ENCODE data around the gene NRXN3.

Gene NRXN3

DNA sequence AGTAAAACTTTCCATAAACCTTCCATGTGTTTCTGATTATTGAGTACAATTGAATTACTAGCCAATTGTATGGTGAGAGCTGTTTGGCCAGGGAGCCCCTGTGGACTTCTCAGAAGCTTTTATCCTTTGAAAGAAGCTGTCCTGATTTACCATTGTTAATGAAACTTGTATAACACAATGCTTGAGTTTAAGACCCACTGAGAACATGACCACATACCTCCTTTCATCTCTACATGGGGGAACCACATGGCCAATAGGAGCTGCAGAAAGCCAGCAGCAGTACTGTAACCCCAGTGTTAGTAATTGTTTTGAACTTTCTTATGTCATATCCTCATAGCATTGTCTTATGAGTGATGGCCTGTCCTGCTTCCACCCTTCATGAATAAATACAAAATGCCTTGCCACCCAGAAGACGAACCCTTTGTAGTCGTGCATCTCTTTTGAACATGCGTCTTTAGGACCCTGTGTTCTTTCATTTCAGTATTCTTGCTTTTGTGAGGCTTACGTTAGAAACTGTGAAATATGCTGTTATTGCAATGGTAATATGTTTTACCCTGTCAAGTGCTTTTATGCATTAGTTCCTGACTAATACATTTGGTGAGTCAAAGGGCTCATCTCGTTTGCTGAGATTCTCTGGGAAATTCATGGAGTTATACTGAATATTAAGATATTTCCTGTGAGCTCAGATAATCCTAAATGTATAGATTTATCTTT is 815.7 kb downstream of the NRXN3 start:
- no peak for TF ChIP-seq GATA2 (IDR thresholded peaks at IDR 0.05; ENCODE audit: low read depth, low read length)

DNA sequence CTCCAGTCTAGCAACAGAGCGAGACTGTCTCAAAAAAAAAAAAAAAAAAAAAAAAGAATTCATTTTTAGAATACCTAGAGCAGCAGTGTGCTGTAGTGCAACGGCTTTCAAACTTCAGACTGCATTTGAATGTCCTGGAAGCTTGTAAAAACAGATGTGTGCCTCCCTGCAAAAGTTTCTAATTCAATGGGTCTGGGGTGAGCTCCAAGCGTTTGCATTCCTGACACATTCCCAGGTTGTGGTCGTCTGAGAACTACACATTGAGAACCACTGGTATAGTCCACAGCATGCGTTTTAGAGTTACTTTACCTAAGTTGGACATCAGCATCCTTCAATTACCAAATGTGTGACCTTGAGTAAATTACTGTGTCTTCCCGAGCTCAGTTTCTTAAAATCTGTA is 816.8 kb downstream of the NRXN3 start:
- TF ChIP-seq GATA2 (IDR thresholded peaks at IDR 0.05; ENCODE audit: low read depth, low read length), result no peak
- no peak for TF ChIP-seq GATA3 (IDR thresholded peaks at IDR 0.05; ENCODE audit: low read depth, low read length)

DNA sequence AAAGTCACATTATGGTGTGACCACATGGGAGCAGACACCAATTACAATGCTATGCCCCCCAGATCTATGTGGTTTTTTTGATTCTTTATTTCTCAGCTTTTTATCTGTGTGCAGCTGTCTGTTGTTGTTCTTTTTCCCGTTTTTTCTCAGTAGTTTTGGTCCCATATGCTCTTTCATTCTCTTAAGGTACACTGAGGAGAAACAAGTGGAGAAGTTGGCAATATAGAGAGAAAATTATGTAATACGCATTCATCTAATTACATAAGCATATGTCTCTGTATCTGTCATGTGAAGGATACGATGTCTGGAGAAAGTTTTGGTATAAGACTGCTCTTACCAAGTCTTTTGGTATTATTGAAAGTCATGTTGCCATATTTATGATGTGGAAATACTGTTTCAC is 819.0 kb downstream of the NRXN3 start:
- TF ChIP-seq GATA2 (IDR thresholded peaks at IDR 0.05; ENCODE audit: low read depth, low read length) (no peak), GATA3 (IDR thresholded peaks at IDR 0.05; ENCODE audit: low read depth, low read length) (no peak)

DNA sequence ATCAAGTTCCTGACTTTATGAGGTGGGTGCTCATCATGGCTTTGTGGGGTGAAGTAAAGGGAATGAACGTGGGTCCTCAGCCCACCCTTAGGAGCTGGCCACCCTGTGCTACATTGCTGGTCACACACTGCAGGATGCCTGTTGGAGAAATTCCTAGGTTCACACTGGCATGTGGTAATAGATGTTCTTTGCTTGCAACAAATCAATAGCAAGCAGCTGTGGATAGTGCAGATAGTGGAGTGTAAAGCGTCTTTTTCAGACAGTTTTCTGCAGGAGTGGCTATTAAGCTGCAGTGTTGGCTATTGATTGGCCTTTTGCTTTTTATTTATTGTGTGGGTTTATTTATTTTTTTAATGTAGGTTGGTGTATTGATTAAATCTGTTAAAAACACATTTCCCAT is 822.7 kb downstream of the NRXN3 start:
- no peak for TF ChIP-seq GATA3 (IDR thresholded peaks at IDR 0.05; ENCODE audit: low read depth, low read length)
- no peak for TF ChIP-seq GATA2 (IDR thresholded peaks at IDR 0.05; ENCODE audit: low read depth, low read length)

DNA sequence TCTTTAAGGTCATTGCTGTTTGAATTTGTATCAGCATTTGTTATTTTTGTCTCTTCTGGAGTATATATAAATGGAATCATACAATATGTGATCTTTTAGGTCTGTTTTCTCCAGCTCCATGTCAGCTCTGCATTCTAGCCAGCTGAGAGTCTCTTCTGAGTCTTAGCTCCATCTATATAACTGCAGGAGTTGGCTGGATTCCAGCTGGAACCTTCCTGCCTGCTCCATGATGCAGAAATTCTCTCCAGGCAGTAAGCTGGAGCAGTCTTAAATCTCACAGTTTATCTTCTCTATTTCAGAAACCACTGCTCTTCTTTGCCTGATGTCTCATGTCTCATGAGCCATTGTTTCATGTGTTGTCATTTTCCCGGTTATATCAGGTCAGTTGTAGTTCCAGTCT is 827.6 kb downstream of the NRXN3 start:
- TF ChIP-seq GATA2 (IDR thresholded peaks at IDR 0.05; ENCODE audit: low read depth, low read length) (no peak), GATA3 (IDR thresholded peaks at IDR 0.05; ENCODE audit: low read depth, low read length) (no peak)

DNA sequence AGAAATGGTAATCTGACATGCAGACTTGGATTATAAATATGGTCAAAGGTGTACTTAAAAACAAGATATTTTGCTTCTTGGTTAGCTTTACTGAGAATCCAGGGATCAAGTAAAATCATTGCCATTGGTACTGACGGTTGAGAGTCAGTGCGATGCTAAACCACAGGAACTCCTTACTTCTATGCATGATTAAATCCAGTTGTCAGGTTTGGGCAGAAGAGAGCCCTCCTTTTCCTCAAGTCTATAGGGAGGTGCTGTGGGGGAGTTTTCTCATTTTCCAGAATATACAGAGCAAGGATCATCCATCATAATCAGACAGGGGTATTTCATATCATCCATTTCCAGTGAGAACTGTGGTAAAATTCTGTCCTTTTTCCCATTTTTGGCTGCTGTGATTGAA is 839.1 kb downstream of the NRXN3 start:
- TF ChIP-seq GATA3 (IDR thresholded peaks at IDR 0.05; ENCODE audit: low read depth, low read length) (no peak), GATA2 (IDR thresholded peaks at IDR 0.05; ENCODE audit: low read depth, low read length) (no peak)

DNA sequence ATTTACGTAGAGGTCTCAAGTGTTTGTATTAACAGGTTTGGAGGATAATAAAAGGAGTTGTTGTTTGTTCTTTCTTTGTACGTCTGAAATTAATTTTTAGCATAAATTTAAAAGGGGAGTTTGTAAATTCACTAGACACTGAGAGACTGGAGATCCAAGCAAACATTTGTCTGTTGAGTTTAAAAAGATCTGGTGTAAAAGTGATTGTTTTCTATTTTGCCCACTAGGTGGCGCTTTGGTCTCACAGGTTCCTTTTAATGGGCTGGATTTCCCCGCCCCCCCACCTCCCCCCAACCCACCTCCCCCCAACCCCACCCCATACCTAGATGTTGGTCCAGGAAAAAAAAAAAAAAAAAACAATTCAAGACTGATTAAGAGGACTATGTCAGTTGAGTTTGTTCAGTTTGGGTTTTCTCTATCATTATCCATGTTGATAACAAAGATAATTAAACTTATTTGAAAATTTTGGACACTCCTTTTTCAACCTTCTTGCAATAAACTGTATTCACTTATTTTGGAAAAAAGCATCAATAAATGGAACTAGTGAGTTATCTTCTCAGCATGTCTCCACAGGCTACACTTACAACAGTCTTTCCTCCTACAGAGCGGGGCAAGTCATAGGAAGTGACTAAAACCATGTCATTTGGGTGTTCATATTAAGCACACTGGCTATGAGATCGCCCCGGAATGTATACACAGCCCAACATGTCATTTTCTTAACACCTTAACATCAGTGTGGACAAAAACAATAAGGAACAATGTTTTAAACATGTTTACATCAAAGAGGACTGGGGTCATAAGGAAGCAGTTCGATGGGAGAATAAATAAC is 841.1 kb downstream of the NRXN3 start:
- TF ChIP-seq GATA2 (IDR thresholded peaks at IDR 0.05; ENCODE audit: low read depth, low read length), result no peak
- TF ChIP-seq GATA3 (IDR thresholded peaks at IDR 0.05; ENCODE audit: low read depth, low read length), result no peak

DNA sequence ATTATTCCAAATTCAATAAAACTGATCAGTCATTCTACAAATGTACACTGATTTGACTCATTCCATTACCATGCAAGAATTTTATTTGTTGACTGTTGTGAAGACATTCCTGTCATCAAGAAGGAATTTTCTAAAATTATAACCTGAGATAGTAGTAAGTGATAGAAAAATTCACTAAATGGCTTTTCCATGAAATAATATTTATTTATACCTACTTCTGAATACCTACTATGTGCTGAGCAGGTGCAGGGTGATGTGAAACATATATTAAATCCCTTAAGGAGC is 841.7 kb downstream of the NRXN3 start:
- TF ChIP-seq GATA3 (IDR thresholded peaks at IDR 0.05; ENCODE audit: low read depth, low read length) (no peak), GATA2 (IDR thresholded peaks at IDR 0.05; ENCODE audit: low read depth, low read length) (no peak)

DNA sequence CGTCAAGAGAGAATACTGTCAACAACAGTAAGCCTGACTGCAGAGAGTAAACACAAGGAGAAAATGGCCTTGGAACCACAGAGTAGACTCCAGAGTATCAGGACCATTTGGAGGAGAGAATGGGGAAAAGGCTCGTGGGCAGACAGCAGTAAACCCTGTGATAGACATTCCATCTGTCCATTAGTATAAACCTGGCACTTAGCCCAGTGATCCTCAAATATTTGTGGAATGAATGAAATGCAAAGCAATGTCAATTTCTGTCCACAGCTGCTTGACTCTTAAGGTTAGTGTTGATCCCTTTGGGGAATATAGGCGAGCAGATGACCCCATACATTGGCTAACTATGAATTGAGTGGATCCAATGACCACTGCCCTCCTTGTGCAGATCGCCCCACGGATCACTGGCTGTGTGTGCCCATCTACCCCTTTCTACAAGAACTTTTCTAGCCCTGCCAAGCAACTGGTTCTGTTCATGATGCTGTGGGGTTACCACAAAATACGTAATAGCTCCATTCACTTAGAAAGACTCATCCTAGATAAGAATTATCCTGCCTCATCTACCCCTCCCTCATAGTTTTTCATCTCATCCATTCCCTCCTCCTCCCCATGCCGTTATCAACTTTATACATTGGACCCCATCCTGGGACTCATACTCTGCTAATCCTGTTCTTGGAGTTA is 846.8 kb downstream of the NRXN3 start:
- TF ChIP-seq GATA2 (IDR thresholded peaks at IDR 0.05; ENCODE audit: low read depth, low read length), result no peak
- TF ChIP-seq GATA3 (IDR thresholded peaks at IDR 0.05; ENCODE audit: low read depth, low read length), result no peak

DNA sequence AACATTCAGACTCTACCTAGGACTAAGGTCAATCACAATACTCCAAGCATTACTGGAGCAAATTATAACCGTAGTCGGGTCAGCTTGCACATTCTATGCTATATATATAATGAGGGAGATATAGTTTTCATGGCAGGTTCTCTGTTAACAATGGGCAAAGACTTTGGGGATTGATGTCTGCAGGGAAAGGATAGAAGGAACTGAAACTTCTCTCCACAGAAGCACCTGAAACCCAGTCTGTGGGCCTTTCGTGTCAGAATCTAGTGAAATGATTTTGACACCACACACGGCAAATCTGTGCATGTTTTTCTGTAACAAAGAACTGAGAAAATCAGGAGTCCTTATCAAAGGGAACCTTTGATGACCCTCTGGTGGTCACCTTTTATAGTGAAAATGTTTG is 847.4 kb downstream of the NRXN3 start:
- TF ChIP-seq GATA3 (IDR thresholded peaks at IDR 0.05; ENCODE audit: low read depth, low read length) (no peak), GATA2 (IDR thresholded peaks at IDR 0.05; ENCODE audit: low read depth, low read length) (no peak)

DNA sequence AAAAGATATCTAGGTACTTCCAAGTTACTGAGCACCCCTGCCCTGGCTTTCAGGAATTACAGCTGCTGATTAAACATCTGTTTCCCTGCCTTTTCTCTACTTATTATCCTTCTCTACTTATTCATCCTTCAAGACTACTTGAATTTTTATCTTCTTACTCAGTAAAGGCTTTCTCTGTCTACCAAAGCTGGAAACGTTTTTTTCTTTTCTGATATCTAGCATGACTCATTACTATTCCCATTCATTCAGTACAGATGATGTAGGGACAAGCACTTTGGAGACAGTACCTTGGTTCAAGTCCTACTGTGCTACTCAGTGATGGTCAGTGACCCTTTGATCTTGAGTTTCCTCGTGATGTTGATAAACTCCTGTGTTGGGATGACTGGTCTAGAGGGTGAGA is 848.7 kb downstream of the NRXN3 start:
- TF ChIP-seq GATA3 (IDR thresholded peaks at IDR 0.05; ENCODE audit: low read depth, low read length), result no peak
- no peak for TF ChIP-seq GATA2 (IDR thresholded peaks at IDR 0.05; ENCODE audit: low read depth, low read length)

DNA sequence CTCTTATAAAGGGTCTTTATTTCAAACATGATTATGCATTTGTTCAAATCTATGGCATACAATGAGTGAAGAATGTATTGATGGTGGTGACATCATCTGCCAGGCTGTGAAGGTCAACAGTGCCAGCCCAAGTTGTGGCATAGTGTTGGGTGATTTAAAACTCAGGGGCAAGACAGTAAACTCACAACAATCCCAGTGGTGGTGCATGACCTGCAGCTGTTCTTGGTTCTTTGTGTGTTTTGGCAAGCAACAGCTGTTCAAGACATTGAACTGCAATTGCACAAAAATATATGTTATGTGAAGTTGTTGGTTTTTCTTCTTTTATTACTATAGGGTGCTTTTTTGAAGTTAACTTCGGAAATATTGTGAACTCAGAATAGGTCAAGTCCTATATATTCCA is 851.6 kb downstream of the NRXN3 start:
- TF ChIP-seq GATA2 (IDR thresholded peaks at IDR 0.05; ENCODE audit: low read depth, low read length) (no peak), GATA3 (IDR thresholded peaks at IDR 0.05; ENCODE audit: low read depth, low read length) (no peak)

DNA sequence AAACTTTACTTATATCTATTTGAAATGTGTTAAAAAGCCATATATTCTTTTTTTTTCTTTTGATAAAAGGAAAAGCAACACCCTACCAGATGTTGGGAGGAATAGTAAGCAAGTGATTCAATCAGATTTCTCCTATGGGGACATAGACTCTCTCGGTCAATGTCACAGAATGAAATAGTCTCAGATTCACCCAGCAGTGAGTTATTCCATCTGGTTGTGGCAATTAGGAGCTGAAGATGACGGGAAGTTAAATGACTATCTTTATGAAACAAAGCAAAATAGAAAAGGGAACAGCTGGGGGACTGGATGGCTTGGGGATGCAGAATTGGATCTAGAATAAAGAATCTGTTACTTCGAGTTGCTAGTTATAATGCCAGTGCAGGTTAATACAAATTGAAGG is 857.0 kb downstream of the NRXN3 start:
- TF ChIP-seq GATA3 (IDR thresholded peaks at IDR 0.05; ENCODE audit: low read depth, low read length) (no peak), GATA2 (IDR thresholded peaks at IDR 0.05; ENCODE audit: low read depth, low read length) (no peak)

DNA sequence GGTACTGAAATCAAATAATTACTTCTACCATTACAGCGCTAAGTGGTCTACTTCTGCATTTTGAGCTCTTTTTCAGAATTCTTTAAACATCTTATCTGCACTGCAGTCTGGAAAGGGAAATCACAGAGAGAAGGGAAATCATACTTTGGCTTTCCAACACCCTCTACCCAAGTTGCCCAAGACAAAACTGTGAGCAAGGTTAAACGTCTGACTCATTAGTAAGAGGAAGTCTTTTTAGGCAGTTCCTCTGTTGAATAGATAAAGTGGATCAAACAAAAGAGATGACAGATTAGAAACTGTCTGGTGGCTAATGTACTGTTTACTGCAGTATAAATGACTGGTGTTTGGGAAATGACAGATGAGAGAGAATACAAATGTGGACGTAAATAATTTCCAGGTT is 858.1 kb downstream of the NRXN3 start:
- no peak for TF ChIP-seq GATA2 (IDR thresholded peaks at IDR 0.05; ENCODE audit: low read depth, low read length)
- no peak for TF ChIP-seq GATA3 (IDR thresholded peaks at IDR 0.05; ENCODE audit: low read depth, low read length)

DNA sequence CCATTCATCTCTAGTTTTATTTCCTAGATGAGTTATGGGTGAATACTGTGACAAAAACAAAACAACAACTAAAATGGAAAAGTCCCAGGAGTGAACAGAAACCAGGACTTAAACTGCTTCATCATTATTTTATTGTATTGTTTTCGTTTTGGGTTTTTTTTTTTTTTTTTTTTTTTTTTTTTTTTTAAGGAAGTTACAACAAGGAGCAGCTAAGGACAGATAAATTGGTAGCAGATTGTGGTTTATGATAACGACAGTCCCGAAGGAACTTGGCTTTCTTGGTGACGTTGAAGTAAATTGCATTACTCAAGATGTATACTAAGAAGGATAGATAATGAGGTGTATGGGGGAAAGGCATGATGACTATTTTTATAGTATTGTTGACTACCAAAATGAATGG is 866.3 kb downstream of the NRXN3 start:
- no peak for TF ChIP-seq GATA2 (IDR thresholded peaks at IDR 0.05; ENCODE audit: low read depth, low read length)
- TF ChIP-seq GATA3 (IDR thresholded peaks at IDR 0.05; ENCODE audit: low read depth, low read length), result no peak

All from SH-SY5Y (cell line).